HG03469 (cell line): Measurements from ENCODE around the gene ZBTB8A.
"Not testable (repeated sequence)": the region's sequence is repeated elsewhere in the genome, so short reads cannot be mapped to it uniquely, and the experiment has no call there.

Experiments
- ATAC-seq: cut with Tn5 transposase; IDR thresholded peaks from one replicate; pipeline ENCODE4 v1.9.1; 2021; ENCODE audit warnings: mild to moderate bottlenecking, moderate library complexity, moderate number of reproducible peaks; ENCODE audit not compliant: unreplicated experiment

ZBTB8A gene

DNA sequence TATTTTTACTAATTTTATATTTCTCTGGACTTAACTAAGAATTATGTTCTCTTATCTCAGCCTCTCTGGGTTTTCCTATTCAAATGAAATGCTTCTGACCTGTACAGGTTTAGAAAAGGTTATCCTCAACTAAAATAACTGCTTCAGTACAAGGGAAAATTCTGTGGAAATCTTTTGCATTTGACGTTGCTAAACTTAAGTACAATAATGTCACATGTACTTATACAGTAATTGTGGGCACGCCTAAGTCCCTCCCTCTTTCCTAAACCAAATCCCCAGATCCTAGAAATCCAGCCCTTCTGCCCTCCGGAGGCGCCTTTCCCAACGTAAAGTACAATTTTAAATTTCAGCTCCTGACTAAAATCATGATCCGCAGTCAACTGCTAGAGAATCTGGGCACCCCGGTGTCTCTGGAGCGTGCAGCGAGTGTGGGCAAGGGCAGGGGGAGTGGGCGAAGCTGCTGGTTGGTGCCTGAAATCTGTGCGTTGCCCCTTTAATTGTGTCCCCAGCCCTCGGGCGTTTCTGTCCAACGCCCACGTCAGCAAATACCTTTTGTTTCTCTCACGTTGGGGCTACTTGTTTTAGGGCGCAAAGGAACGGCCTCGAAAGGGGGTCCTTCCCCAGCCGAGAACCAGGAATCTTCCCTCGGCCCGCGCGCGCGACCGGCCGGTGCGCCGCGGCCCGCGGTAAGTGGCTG, at the start of gene ZBTB8A:
Gene ZBTB8A, plus strand, starts transcription at position 541 of the 697 bp plus-strand sequence. CDS start 53,505 bp downstream, outside the sequence.
- ATAC-seq: no peak

DNA sequence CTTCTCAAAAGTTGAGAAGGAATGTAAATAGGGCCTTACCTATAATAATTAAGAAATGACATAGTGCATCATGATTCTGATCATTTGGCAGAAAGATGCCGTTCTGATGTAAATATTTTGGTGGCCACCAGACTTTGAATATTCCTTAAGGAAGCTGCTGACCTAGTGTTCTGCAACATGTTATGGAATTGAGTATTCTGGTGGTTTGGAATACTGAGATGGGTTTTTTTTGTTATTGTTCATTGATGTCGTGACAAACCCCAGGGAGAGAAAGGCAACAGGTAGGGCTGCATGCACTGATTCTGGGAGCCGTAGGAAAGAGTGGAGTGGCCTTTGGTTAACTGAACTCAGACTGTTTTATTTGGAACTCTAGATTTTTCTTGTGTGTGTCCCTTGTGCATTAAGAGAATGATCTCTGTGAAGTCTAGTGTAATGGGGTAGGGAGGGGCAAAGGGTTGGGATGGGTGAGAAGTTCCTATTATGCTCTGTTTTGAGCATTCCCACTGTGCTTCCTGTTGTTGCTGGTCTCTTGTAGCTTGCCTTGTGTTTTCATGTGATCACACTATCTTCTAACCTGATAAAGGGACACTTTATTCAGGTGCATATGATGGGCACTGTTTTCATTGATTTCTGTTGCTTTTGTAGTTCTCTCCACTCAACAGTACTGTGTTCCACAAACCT, 49.3 kb upstream of the ZBTB8A start:
- no peak for ATAC-seq

DNA sequence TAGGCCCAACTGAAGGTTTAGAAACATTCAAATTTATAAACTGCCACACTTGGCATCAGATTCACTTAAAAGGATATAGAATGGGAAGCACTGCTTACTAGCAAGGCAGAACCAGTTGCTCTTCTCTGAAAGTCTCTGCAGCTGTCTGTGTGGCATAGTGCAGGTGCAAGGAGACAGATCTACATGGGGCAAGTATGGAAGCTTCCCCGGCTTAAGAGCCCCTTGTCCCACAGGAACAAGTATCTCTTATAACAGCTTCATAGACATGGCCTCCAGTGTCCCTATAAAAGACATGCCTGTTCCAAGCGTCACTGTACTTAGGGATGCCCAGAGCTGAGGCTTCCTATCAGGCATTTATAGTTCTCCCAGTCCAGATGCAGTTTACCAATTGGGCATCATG, 47.8 kb upstream of the ZBTB8A start:
- no peak for ATAC-seq

DNA sequence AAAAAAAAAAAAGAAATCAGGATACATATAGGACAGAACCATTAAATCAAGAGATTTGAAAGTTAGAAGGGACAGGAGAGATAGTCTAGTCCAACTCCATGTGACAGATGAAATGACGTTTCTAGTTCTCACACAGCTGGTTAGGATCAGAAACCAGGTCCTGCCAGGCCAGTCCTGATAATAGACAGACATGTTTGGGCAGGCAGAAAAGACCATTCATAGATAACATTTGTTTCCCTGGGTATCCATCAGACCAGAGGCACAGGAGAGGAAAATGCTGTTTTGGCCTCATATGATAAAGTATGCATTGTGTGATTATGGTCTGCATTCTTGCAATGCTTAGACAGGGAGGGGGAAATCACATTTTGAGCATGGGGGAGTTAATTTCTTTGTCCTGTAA, 45.0 kb upstream of the ZBTB8A start:
- no peak for ATAC-seq

DNA sequence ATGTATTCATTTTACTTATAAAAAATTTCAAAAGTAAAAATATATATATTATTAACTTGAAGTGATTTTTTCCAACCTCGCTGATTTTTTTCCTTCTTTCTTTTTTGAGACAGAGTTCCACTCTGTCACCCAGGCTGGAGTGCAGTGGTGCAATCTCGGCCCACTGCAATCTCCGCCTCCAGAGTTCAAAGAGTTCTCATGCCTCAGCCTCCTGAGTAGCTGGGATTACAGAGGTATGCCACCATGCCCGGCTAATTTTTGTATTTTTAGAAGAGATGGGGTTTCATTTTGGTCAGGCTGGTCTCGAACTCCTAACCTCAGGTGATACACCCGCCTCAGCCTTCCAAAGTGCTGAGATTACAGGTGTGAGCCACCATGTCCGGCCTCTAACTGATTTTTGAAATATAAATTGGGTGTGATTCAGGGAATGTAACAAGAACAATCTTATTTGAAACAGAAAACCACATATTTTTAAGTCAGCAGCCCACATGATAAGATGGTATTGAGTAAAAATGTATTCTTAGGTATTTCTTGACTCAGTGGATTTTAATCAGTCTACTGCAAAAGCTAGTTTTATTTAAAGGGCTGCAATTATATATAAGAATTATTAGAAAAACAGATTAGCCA, 44.4 kb upstream of the ZBTB8A start:
- ATAC-seq: no peak

DNA sequence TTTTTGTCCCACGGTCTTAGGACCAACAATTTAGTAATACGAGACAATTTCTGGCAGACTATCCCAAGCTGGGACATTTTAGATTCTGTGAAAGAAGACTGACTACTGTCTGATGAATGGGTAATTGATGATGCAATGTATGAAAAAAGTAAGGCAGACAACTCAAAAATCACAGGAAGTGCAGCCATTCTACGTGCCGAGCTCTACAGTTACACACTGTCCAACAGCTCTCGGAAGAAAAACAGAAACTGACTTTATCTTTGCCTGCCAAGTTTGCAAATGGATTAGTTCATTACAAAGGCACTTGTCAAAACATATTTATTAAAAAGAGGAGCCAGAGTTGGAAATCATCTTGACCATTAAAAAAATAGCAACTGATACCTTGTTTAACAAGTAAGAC, 43.1 kb upstream of the ZBTB8A start:
- no peak for ATAC-seq

DNA sequence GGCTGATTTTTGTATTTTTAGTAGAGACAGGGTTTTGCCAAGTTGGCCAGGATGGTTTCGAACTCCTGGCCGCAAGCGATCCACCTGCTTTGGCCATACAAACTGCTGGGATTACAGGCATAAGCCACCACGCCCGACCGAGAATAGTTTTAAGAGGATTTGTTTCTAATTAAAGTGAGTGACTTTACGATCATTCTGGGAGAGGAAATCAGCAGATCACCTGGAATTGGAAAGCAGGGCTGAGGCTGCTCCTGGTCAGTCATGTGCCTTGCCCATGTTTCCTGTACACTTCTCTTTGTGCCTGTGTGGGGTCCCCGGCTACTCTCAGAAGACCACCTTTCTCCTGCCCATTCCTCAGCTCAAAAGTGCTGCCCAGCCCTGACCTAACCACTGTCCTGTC, 40.5 kb upstream of the ZBTB8A start:
- no peak for ATAC-seq

DNA sequence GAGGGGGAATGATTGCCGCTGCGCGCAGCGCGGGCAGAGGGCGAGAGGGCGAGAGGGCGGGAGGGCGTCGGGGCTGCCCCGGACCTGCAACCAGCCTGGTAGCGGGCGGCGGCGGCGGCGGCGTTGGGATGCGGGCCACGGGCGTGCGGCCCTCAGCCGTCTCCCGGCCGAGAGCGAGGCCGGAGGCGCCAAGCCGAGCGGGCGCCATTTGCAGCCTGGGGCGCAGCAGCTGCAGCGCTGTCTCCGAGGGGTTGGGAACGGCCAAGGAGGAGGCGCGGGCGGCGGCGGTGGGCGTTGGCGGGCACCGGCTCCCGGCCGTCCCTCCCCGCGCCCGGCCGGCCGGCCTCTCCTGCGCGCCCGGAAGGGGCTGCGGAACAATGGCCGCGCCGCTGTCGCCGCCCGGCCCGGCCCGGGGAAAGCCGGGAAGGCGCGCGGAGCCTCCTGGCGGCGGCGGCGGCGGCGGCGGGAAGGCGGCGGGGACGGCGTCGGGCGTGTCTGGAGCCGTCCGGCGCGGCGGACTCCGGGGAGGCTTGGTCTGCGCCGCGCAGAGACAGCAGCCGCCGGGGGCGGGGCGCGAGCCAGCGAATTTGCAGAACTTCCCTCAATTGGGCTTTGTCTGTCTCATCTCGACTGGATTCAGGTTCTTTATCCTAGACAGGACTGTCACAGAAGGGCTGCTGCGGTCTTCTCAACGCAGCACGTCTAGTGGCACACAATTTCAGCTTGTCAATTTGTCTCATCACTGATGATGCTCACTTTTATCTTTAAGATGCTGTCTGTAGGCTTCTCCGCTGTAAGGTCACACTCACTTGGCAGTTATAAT, 38.6 kb upstream of the ZBTB8A start:
- no peak for ATAC-seq

DNA sequence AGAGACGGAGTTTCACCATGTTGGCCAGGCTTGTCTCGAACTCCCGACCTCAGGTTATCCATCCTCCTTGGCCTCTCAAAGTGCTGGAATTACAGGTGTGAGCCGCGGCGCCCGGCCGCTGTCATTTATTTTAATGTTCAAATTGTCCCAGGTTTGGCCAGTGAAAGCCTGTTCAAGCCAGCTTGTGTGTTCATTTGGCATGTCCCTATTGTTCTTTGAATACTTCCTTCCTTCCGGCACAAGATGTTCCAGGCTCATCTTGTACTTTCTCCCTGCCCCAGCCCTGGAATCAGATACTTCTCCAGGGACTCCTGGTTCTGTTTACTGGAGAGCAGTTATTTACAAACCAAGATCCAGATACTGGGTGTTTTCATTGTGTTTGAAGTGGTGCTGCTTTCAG, 37.4 kb upstream of the ZBTB8A start:
- ATAC-seq: no peak

DNA sequence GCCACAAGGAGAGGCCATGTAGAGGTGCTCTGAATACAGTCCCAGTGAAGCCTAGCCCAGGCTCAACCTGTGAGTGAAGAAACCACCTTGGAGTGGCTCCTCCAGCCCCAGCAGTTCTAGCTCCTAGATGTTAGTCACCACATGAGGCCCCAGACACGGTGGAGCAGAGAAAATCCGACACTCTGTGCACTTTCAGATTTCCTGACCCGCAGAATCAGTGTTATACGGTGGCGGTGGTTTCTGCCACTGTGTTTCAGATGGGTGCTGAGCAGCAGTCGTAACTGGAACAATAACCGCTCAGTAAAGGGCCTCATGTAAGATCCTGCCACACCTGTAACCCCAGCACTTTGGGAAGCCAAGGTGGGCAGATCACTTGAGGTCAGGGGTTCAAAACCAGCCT, 36.1 kb upstream of the ZBTB8A start:
- no peak for ATAC-seq

DNA sequence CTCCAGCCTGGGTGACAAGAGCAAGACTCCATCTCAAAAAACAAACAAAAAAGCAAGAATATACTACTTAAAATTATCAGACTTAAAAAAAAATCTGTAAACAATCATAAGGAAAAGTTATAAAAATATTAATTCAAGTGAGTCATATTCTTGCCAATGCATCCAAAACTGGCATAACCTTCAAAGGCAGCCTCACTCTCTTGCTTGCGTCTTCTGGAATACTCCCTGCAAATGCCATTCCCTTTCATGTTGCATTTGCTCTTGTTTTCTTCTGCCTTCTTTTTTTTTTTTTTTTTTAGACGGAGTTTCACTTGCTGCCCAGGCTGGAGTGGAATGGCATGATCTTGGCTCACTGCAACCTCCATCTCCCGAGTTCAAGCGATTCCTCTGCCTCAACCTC, 32.2 kb upstream of the ZBTB8A start:
- no peak for ATAC-seq

DNA sequence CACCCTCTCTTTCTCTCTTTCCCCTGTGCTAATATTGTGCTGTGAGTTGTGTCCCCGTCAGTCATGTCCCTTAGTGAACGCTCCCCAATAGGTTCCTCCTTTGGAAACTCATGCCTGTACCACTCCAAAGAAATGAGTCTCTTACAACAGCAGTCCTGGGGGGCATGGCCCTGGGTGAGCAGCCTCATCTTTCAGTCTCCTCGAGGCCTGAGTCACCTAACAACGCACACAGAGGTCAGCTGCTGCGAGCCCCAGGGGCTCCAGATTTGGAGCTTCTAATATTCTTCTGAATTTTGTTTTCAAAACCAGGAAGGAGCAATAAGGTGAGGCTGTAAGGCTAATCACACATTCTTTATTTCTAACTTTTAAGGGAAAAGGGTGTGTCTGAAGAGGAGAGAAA, 30.5 kb upstream of the ZBTB8A start:
- ATAC-seq: no peak

DNA sequence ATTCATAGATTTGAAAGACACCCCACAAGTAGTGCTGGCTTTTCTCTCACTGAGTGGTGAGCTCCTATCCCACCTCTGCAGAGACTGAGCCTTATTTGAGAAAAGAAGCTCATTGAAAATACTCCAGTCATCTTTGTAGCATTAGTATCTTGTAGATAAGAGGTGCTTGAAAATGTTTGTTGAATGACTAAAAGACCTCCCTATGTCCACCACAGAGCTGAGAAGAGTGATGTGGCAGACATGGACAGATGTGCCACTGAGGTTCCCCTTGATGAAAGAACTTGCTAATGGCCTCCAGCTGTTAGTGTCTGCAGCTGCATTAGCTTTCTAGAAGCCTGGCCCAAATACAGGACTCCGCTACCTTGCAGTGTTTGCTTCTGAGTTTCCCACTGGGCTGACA, 29.3 kb upstream of the ZBTB8A start:
- ATAC-seq: no peak

DNA sequence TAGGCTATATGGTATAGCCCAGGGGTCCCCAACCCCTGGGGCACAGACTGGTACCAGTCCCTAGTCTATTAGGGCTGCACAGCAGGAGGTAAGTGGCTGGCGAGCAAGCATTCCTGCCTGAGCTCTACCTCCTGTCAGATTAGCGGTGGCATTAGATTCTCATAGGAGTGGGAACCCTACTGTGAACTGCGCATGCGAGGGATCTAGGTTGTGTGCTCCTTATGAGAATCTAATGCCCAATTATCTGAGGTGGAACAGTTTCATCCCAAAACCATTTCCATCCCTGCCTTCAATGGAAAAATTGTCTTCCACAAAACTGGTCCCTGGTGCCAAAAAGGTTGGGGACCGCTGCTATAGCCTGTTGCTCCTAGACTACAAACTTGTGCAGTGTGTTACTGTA, 22.8 kb upstream of the ZBTB8A start:
- no peak for ATAC-seq

DNA sequence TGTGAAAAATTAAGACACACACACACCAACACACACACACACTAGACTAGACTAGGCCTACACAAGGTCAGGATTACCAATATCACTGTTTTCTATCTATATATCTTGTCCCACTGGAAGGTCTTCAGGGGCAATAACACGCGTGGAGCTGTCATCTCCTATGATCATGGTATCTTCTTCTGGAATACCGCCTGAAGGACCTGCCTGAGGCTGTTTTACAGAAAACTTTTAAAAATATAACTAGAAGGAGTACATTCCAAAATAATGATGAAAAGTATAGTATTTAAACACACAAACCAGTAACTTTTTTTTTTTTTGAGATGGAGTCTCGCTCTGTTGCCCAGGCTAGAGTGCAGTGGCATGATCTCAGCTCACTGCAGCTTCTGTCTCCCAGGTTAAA, 20.3 kb upstream of the ZBTB8A start:
- ATAC-seq: no peak

DNA sequence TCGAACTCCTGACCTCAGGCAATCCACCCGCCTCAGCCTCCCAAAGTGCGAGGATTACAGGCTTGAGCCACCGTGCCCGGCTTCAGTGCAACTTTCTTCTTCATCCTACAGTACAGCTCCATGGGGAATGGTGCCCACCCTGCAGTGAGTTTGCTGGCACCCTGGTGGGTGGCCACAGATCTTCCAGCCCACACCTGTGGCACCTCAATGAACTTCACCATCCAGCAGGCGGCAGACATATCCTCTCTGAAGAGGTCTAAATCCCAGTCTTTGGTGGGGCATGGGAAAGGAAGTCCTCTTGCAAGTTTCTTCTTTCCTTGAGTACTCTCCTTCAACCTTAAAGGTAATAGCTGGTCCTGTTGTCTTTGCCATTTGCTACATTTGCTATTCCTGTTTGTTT, 18.1 kb upstream of the ZBTB8A start:
- ATAC-seq: no peak

DNA sequence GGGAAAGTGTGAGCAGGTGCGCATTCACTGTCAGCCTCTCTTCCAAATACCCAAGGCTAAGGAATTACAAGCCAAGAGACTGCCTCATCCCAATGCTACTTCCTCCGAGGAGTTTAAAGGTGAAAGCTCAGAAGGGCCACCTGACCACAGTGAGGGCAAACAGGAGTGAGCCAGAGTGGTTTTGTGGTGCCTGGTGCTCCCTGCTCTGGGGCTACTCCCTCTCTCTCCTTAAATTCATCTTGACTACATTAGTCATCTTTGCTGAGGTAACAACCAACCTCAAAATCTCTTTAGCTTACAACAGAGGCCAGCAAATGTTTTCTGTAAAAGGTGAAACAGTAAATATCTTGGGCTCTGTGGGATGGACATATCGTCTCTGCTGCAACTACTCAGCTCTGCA, 14.2 kb upstream of the ZBTB8A start:
- ATAC-seq: no peak

DNA sequence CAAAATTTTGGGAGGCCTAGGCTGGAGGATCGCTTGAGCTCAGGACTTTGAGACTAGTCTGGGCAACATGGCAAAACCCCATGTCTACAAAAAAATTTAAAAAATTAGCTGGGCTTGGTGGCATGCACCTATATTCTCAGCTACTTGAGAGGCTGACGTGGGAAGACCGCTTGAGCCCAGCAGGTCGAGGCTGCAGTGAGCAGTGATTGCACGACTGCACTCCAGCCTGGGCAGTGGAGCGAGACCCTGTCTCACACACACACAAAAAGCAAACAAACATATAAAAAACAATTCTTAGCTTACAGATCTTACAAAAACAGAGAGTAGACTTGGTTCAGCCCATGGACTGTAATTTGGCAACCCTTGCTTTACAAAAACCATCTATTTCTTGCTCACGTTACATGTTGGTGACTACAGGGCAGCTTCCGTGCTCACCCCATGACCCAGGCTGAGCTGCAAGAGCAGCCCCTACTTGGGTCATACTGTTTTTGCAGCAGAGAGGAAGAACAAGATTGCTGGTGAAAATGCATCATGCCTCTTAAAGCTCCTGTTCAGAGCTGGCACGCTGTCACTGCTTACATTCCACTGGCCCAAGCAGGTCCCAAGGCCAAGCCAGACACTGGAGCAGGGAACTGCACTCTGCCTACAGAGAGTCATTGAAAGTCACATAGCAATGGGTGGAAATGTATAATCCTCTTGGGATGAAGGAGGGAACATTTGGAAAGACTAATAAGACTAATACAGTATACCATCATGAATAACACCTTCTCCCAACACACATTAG, 13.4 kb upstream of the ZBTB8A start:
- ATAC-seq: no peak

DNA sequence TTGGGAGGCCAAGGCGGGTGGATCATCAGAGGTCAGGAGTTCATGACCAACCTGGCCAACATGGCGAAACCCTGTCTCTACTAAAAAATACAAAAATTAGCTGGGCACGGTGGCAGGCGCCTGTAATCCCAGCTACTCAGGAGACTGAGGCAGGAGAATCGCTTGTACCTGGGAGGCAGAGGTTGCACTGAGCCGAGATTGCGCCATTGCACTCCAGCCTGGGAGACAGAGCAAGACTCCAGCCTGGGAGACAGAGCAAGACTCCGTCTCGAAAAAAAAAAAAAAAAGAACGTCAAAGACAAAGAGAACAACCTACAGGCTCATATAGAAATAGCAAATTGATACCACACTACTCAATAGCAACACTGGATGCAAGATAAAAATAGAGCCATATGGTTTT, 10.7 kb upstream of the ZBTB8A start:
- ATAC-seq: not testable (repeated sequence)

DNA sequence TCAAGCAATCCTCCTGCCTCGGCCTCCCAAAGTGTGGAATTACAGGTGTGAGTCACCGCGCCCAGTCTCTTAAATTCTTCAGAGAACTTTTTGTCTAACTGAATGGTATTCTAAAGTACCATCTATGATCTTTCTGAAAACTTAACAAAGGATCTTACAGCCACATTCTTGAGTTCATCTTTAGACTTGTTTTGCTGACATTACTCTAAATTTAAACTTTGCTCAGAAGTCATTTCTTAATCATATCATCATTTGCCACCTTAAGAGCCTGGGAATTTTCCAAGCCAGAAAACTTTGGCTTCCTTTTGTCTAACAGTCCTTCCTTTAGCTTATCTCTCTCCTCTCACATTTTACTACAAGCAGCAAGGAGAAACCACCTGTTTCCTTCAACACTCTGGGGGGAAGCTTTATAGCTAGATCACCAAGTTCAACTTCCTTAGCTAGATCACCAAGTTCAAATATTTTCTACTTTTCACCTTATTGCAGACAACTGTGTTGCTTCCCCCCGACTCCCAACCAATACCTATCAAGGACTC, 5.4 kb upstream of the ZBTB8A start:
- no peak for ATAC-seq
